ENCODE results near the gene NR2F1. TPM values are rescaled to one million over a fixed set of nuclear protein-coding genes. Genes with fewer than 3 reads are reported as not detected.

NR2F1 gene
- total RNA-seq, 2 donors from 2014 or later, result 2.7 to 2.9 TPM

- H3K9ac ChIP-seq (ENCODE audit: low read depth in 2 of 2, low read length in 2 of 2), result no peak overlapping the region
- H3K9me3 ChIP-seq, result no peaks in the 10 kb centered on the region
- intact Hi-C loops (cut with DNase I), result no loop called here
- no peak overlapping the region for H3K4me3 ChIP-seq
- no peak overlapping the region for H3K27ac ChIP-seq
- TF ChIP-seq CTCF (IDR thresholded peaks at IDR 0.05), result no peak
- no peak for DNase-seq
- H3K4me1 ChIP-seq, result no peaks in the 10 kb centered on the region
- H3K27me3 ChIP-seq, result peaks cover 63% of the 10 kb centered on the region
- no peaks in the 10 kb centered on the region for H3K36me3 ChIP-seq
Observed at GRCh38 chr5:93591323-93591945, 8.4 kb downstream of the NR2F1 start.

DNA sequence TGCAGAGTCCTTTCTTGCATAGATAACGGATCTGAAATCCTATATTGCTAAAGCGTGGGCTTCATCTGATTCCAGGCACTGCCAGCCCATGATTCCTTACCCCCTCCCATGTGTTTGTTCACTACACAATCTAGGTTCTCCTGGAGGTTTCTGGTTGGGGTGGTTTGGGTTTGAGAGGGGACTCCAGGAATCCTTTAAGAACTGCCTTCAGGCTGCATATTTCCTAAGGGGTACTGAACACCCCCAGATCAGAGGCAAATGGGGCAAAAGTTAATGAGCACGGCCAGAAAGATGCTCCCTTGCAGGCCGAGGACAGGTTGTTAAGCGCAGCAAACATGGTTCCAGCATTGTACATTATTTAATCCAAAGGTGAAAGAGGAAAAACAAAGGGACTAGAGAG is 9.9 kb downstream of the NR2F1 start:
- peaks cover 64% of the 10 kb centered on the region for H3K27me3 ChIP-seq
- no peaks in the 10 kb centered on the region for H3K4me1 ChIP-seq
- intact Hi-C loops (cut with DNase I), result no loop called here
- H3K9me3 ChIP-seq, result no peaks in the 10 kb centered on the region
- no peak overlapping the region for H3K9ac ChIP-seq (ENCODE audit: low read depth in 2 of 2, low read length in 2 of 2)
- no peak for TF ChIP-seq CTCF (IDR thresholded peaks at IDR 0.05)
- H3K27ac ChIP-seq, result no peak overlapping the region
- H3K36me3 ChIP-seq, result no peaks in the 10 kb centered on the region
- DNase-seq, result no peak
- H3K4me3 ChIP-seq, result no peak overlapping the region

DNA sequence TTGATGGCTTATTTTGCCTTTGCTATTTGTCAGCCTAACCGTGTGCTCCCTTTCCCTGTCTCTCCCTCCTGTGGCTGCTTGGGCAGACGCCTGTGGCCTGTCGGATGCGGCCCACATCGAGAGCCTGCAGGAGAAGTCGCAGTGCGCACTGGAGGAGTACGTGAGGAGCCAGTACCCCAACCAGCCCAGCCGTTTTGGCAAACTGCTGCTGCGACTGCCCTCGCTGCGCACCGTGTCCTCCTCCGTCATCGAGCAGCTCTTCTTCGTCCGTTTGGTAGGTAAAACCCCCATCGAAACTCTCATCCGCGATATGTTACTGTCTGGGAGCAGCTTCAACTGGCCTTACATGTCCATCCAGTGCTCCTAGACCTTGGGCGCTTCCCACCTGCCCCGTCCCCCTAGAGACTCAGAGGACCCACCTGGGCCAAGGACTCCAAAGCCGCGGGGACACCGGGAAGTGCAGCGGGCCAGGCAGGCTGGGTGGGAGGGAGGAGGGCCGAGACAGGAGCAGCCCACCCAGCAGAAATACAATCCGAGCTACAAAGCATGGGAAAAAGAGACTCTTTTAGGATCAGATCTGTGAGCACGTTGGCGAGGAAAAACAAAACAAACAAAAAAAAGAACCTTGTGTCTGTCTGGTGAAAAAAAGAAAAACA is 10.6 kb downstream of the NR2F1 start:
- Histone ChIP-seq H3K4me3 (no peak overlapping the region), H3K9me3 (no peaks in the 10 kb centered on the region), H3K9ac (ENCODE audit: low read depth in 2 of 2, low read length in 2 of 2) (no peak overlapping the region), H3K4me1 (no peaks in the 10 kb centered on the region), H3K27me3 (peaks cover 68% of the 10 kb centered on the region), H3K27ac (no peak overlapping the region), H3K36me3 (no peaks in the 10 kb centered on the region)
- no peak for TF ChIP-seq CTCF (IDR thresholded peaks at IDR 0.05)
- no peak for DNase-seq
- intact Hi-C loops (cut with DNase I), result no loop called here

GRCh38 chr5:93594591-93595419 is 11.8 kb downstream of the NR2F1 start:
- intact Hi-C loops (cut with DNase I), result no loop called here
- Histone ChIP-seq H3K4me1 (no peaks in the 10 kb centered on the region), H3K9me3 (no peaks in the 10 kb centered on the region), H3K4me3 (no peak overlapping the region), H3K27ac (no peak overlapping the region), H3K9ac (ENCODE audit: low read depth in 2 of 2, low read length in 2 of 2) (no peak overlapping the region), H3K27me3 (peaks cover 72% of the 10 kb centered on the region), H3K36me3 (no peaks in the 10 kb centered on the region)
- TF ChIP-seq CTCF (IDR thresholded peaks at IDR 0.05), result no peak
- DNase-seq, result no peak

GRCh38 chr5:93595420-93596147 is 12.6 kb downstream of the NR2F1 start:
- DNase-seq, result no peak
- Histone ChIP-seq H3K27ac (no peak overlapping the region), H3K27me3 (peaks cover 77% of the 10 kb centered on the region), H3K9ac (ENCODE audit: low read depth in 2 of 2, low read length in 2 of 2) (no peak overlapping the region), H3K4me1 (no peaks in the 10 kb centered on the region), H3K36me3 (no peaks in the 10 kb centered on the region), H3K4me3 (no peak overlapping the region), H3K9me3 (no peaks in the 10 kb centered on the region)
- intact Hi-C loops (cut with DNase I), result no loop called here
- TF ChIP-seq CTCF (IDR thresholded peaks at IDR 0.05), result no peak
